Measurements from ENCODE around the gene SPATA2L. TPM values are rescaled to one million over a fixed set of nuclear protein-coding genes. Genes with fewer than 3 reads are reported as not detected.

The SPATA2L gene
- total and polyA plus RNA-seq, 2 of the 13 experiments (the other 11 are each of a cell fraction or from before 2014, with no cell fraction given), result 9.1 to 20.7 TPM

GRCh38 chr16:89687092-89687940, 14.2 kb downstream of the SPATA2L start (continued):
- TF ChIP-seq, protein P1, sequence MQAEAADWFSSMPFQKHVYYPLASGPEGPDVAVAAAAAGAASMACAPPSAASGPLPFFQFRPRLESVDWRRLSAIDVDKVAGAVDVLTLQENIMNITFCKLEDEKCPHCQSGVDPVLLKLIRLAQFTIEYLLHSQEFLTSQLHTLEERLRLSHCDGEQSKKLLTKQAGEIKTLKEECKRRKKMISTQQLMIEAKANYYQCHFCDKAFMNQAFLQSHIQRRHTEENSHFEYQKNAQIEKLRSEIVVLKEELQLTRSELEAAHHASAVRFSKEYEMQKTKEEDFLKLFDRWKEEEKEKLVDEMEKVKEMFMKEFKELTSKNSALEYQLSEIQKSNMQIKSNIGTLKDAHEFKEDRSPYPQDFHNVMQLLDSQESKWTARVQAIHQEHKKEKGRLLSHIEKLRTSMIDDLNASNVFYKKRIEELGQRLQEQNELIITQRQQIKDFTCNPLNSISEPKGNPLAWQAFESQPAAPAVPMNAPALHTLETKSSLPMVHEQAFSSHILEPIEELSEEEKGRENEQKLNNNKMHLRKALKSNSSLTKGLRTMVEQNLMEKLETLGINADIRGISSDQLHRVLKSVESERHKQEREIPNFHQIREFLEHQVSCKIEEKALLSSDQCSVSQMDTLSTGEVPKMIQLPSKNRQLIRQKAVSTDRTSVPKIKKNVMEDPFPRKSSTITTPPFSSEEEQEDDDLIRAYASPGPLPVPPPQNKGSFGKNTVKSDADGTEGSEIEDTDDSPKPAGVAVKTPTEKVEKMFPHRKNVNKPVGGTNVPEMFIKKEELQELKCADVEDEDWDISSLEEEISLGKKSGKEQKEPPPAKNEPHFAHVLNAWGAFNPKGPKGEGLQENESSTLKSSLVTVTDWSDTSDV (CRISPR knock-in tag; IDR thresholded peaks at IDR 0.05), result peak; percentile 91; the same call in 1 of the 2 replicates
- TF ChIP-seq ZNF878 (CRISPR knock-in tag; IDR thresholded peaks at IDR 0.05) (peak; percentile 99), EZH2 (conservative IDR thresholded peaks at IDR 0.05; ENCODE audit: low read depth, low read length) (no peak), ZFP82 (CRISPR knock-in tag; IDR thresholded peaks at IDR 0.05; ENCODE audit: borderline replicate concordance) (no peak), NFKBIZ (CRISPR knock-in tag; IDR thresholded peaks at IDR 0.05) (peak; percentile 97), DR1 (CRISPR knock-in tag; IDR thresholded peaks at IDR 0.05) (peak; percentile 96), MTA3 (CRISPR knock-in tag; IDR thresholded peaks at IDR 0.05) (no peak), ZBTB7A (CRISPR knock-in tag; IDR thresholded peaks at IDR 0.05) (no peak; the same call in 1 of the 2 replicates), ZNF841 (CRISPR knock-in tag; IDR thresholded peaks at IDR 0.05; ENCODE audit: borderline replicate concordance) (no peak), RARA (CRISPR knock-in tag; IDR thresholded peaks at IDR 0.05) (peak; percentile 92), HMGA1 (CRISPR knock-in tag; conservative IDR thresholded peaks at IDR 0.05) (no peak), ZNF788 (CRISPR knock-in tag; IDR thresholded peaks at IDR 0.05; ENCODE audit: borderline replicate concordance) (peak; percentile 98; the same call in 1 of the 2 replicates), ZFP41 (CRISPR knock-in tag; IDR thresholded peaks at IDR 0.05; ENCODE audit: borderline replicate concordance) (0 out of 2 replicates have a peak, but pooled peaks have one; percentile 81), CCAR2 (optimal IDR thresholded peaks at IDR 0.05; ENCODE audit: low read depth, low read length) (no peak)
- TF ChIP-seq, protein P2, sequence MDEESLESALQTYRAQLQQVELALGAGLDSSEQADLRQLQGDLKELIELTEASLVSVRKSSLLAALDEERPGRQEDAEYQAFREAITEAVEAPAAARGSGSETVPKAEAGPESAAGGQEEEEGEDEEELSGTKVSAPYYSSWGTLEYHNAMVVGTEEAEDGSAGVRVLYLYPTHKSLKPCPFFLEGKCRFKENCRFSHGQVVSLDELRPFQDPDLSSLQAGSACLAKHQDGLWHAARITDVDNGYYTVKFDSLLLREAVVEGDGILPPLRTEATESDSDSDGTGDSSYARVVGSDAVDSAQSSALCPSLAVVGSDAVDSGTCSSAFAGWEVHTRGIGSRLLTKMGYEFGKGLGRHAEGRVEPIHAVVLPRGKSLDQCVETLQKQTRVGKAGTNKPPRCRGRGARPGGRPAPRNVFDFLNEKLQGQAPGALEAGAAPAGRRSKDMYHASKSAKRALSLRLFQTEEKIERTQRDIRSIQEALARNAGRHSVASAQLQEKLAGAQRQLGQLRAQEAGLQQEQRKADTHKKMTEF (CRISPR knock-in tag; IDR thresholded peaks at IDR 0.05), result peak; percentile 100
- TF ChIP-seq, protein P3, sequence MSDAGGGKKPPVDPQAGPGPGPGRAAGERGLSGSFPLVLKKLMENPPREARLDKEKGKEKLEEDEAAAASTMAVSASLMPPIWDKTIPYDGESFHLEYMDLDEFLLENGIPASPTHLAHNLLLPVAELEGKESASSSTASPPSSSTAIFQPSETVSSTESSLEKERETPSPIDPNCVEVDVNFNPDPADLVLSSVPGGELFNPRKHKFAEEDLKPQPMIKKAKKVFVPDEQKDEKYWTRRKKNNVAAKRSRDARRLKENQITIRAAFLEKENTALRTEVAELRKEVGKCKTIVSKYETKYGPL (CRISPR knock-in tag; IDR thresholded peaks at IDR 0.05), result peak; percentile 94
- TF ChIP-seq, protein P4, sequence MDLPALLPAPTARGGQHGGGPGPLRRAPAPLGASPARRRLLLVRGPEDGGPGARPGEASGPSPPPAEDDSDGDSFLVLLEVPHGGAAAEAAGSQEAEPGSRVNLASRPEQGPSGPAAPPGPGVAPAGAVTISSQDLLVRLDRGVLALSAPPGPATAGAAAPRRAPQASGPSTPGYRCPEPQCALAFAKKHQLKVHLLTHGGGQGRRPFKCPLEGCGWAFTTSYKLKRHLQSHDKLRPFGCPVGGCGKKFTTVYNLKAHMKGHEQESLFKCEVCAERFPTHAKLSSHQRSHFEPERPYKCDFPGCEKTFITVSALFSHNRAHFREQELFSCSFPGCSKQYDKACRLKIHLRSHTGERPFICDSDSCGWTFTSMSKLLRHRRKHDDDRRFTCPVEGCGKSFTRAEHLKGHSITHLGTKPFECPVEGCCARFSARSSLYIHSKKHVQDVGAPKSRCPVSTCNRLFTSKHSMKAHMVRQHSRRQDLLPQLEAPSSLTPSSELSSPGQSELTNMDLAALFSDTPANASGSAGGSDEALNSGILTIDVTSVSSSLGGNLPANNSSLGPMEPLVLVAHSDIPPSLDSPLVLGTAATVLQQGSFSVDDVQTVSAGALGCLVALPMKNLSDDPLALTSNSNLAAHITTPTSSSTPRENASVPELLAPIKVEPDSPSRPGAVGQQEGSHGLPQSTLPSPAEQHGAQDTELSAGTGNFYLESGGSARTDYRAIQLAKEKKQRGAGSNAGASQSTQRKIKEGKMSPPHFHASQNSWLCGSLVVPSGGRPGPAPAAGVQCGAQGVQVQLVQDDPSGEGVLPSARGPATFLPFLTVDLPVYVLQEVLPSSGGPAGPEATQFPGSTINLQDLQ (CRISPR knock-in tag; IDR thresholded peaks at IDR 0.05), result peak; percentile 92
